H1 (cell line): ENCODE measurements around the gene FTL. TPM values are rescaled to one million over a fixed set of nuclear protein-coding genes. Genes with fewer than 3 reads are reported as not detected.

Source experiments
- ATF2 ChIP-seq: IDR thresholded peaks from 2 replicates; pipeline ENCODE4 v1.6.1; 2012; ENCODE audit warnings: low read length, inconsistent platforms
- CBX5 ChIP-seq: fragments of 300-800, 300-1000 bp; sonication (generic); IDR thresholded peaks from 2 replicates; pipeline ENCODE4 v1.7.1; 2016; ENCODE audit warnings: antibody characterized with exemption, low read length, low read depth
- CBX8 ChIP-seq: fragments of 300-800, 300-1000 bp; sonication (generic); IDR thresholded peaks from 2 replicates; pipeline ENCODE4 v1.7.1; 2016; ENCODE audit warnings: low read depth, low read length, borderline replicate concordance
- CHD1 ChIP-seq: IDR thresholded peaks from 2 replicates; pipeline ENCODE4 v1.6.1; 2012; ENCODE audit warnings: low read depth, low read length, improper control_type of control experiment
- CREB1 ChIP-seq: IDR thresholded peaks from 2 replicates; pipeline ENCODE4 v1.6.1; 2012; ENCODE audit warnings: inconsistent platforms
- CTCF ChIP-seq, 3 experiments: IDR thresholded peaks; 1 replicate in 2 of 3; 2 replicates in 1 of 3; pipeline versions ENCODE4 v1.5.1 to v1.6.1; 2011; ENCODE audit warnings: low read length in 3 of 3, mild to moderate bottlenecking in 3 of 3, inconsistent platforms in 2 of 3, low read depth in 1 of 3, moderate library complexity in 1 of 3; ENCODE audit not compliant: insufficient read depth in 1 of 3; ENCODE audit errors: control extremely low read depth in 1 of 3
- EGR1 ChIP-seq: IDR thresholded peaks from 2 replicates; pipeline ENCODE4 v1.6.1; 2011; ENCODE audit warnings: low read depth, low read length, borderline replicate concordance
- JUN ChIP-seq: IDR thresholded peaks from 2 replicates; pipeline ENCODE4 v1.6.1; 2011; ENCODE audit warnings: low read depth, mild to moderate bottlenecking, improper control_type of control experiment, low read length
- JUND ChIP-seq: IDR thresholded peaks from 2 replicates; pipeline ENCODE4 v1.6.1; 2011; ENCODE audit warnings: mild to moderate bottlenecking, improper control_type of control experiment, low read length
- MAFK ChIP-seq: IDR thresholded peaks from 2 replicates; pipeline ENCODE4 v1.6.1; 2012; ENCODE audit warnings: low read depth, mild to moderate bottlenecking, improper control_type of control experiment, low read length
- NANOG ChIP-seq: IDR thresholded peaks from 2 replicates; pipeline ENCODE4 v1.6.1; 2011; ENCODE audit warnings: low read length, low read depth, mild to moderate bottlenecking, inconsistent platforms; ENCODE audit not compliant: insufficient read depth, poor library complexity, severe bottlenecking
- NRF1 ChIP-seq: IDR thresholded peaks from 2 replicates; pipeline ENCODE4 v1.6.1; 2011; ENCODE audit warnings: mild to moderate bottlenecking, low read depth, low read length, improper control_type of control experiment
- RBBP5 ChIP-seq: IDR thresholded peaks from 2 replicates; pipeline ENCODE4 v1.7.1; 2012; ENCODE audit warnings: low read depth, mild to moderate bottlenecking, inconsistent platforms, low read length, moderate library complexity, borderline replicate concordance
- RNF2 ChIP-seq: fragments of 200-900, 300-1000 bp; sonication (generic); IDR thresholded peaks from 2 replicates; pipeline ENCODE4 v1.7.1; 2016; ENCODE audit warnings: borderline replicate concordance, low read depth, mild to moderate bottlenecking, antibody characterized with exemption, low read length; ENCODE audit not compliant: poor library complexity, severe bottlenecking; ENCODE audit errors: missing control alignments
- RXRA ChIP-seq: IDR thresholded peaks from 2 replicates; pipeline ENCODE4 v1.6.1; 2011; ENCODE audit warnings: low read depth, mild to moderate bottlenecking, low read length, moderate library complexity; ENCODE audit not compliant: insufficient read depth
- SIN3A ChIP-seq, 2 experiments: IDR thresholded peaks in 1 of 2; conservative IDR thresholded peaks in 1 of 2; 2 replicates each; pipeline ENCODE4 v1.6.1; 2011 to 2012; ENCODE audit warnings: low read length in 2 of 2, improper control_type of control experiment in 1 of 2, low read depth in 1 of 2, mild to moderate bottlenecking in 1 of 2
- SUZ12 ChIP-seq: fragments of 200-600 bp; sonication (generic); IDR thresholded peaks from 2 replicates; pipeline ENCODE4 v1.6.1; 2012; ENCODE audit warnings: mild to moderate bottlenecking, inconsistent platforms, low read length, moderate library complexity, mixed read lengths
- TBP ChIP-seq: IDR thresholded peaks from 2 replicates; pipeline ENCODE4 v1.6.1; 2011; ENCODE audit warnings: low read depth, low read length, improper control_type of control experiment
- TCF12 ChIP-seq: IDR thresholded peaks from 2 replicates; pipeline ENCODE4 v1.6.1; 2011; ENCODE audit warnings: low read depth, mild to moderate bottlenecking, low read length
- polyA plus RNA-seq, 7 experiments: library from polyadenylated mRNA; depleted of rRNA in 3 of 7; stranded (reverse) in 5 of 7; unstranded in 2 of 7; fragments of >200 nt in 5 of 7; fragments of 200-250 nt in 2 of 7; gene quantifications; 1 replicate in 5 of 7; 2 replicates in 1 of 7; 4 replicates in 1 of 7; pipeline versions ENCODE4 v1.2.1 to v1.2.3, GENCODE V29; 2011 to 2013; ENCODE audit warnings: missing spikeins in 2 of 7, mixed read lengths in 2 of 7
- total RNA-seq: library from RNA; stranded (reverse); fragmentation: NEBNext Ultra II Directional; extraction: Animal tissue kit (Norgen Biotek cat#: 25700); gene quantifications from 2 replicates; pipeline ENCODE4 v1.2.1, GENCODE V29; 2021

The FTL gene
- total and polyA plus RNA-seq, 2 of the 8 experiments (the other 6 are each of a cell fraction or from before 2014, with no cell fraction given), result 1,751 to 2,427 TPM

GRCh38 chr19:48999481-49000325 lies 34.6 kb downstream of the FTL start (continued):
- TF ChIP-seq CTCF (IDR thresholded peaks at IDR 0.05; ENCODE audit: control extremely low read depth in 1 of 3, insufficient read depth in 1 of 3, low read depth in 1 of 3, low read length in 3 of 3) (peak; percentile 81 to 98 (median 97)), TCF12 (no peak), ATF2 (no peak), RNF2 (no peak), CBX5 (no peak), NRF1 (no peak), SUZ12 (no peak), RBBP5 (no peak), EGR1 (no peak), JUN (no peak), TBP (peak; percentile 48; the same call in 1 of the 2 replicates), MAFK (no peak), CBX8 (no peak), SIN3A (conservative IDR thresholded peaks at IDR 0.05 in 1 of 2, IDR thresholded peaks at IDR 0.05 in 1 of 2; ENCODE audit: low read depth in 1 of 2, low read length in 2 of 2) (0 out of 4 replicates have a peak, but pooled peaks of 1 of the 2 experiments have one; percentile 37), NANOG (no peak), CREB1 (peak; percentile 29; the same call in 1 of the 2 replicates), CHD1 (no peak), RXRA (no peak), JUND (no peak)
